ENCODE measurements around the gene FHL3. TPM values are rescaled to one million over a fixed set of nuclear protein-coding genes. Genes with fewer than 3 reads are reported as not detected.

FHL3 gene
- total and polyA plus RNA-seq, 2 experiments from 2014 or later, result 28.3 to 49.0 TPM

DNA sequence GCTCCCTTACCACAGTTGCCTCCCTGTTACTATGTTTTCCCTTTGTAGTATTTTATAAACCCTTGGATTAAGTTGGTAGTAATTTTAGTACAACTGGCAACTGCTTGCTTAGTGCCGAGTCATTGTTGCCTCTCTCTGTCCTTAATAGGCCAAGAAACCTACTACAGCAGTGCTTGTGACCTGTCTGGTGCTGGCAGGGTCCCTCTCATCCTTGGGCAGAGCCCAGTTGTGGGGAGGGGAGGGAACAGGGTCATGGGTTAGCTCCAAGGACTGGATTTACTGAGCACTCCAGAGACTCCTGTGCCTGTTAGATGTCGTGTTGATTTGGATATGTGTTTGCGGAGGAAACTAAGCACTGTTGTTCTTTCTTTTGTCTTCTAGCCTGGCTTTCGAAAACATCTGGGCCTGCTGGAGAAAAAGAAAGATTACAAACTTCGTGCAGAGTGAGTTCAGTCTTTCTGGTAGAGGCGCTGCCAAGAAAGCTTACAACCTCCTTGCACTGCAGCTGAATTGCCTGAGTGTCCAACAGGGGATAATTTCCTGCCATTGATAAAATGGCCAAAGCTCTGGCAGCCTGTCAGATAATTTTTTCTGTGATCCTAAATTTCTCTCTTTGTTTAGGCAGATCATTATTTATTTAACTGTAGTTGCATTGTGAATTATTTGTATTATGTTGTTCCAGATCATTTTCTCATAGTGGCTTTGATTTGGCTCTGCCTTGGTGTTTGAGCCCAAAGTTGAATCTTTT is 10.8 kb upstream of the FHL3 start:
- ATAC-seq, result no peak
- H3F3A ChIP-seq (replicated peaks; ENCODE audit: low read depth), result peaks cover 34% of the 10 kb centered on the region
- peaks cover 61% of the 10 kb centered on the region for H3K79me2 ChIP-seq (replicated peaks; ENCODE audit: insufficient read depth)
- Mint-ChIP-seq H3K4me3 (no peak overlapping the region), H3K4me1 (peaks cover 8% of the 10 kb centered on the region), H3K27me3 (ENCODE audit: insufficient read depth, low read depth, poor library complexity) (peaks cover 11% of the 10 kb centered on the region), H3K27ac (peak overlapping the region; percentile 94), H3K9me3 (peaks cover 4% of the 10 kb centered on the region; the same call in 2 of the 3 replicates), H3K36me3 (ENCODE audit: low read depth) (peaks cover 71% of the 10 kb centered on the region)
- H3K4me3 ChIP-seq, result no peak overlapping the region
- no peak overlapping the region for H2AFZ ChIP-seq
- H3K9me2 ChIP-seq (ENCODE audit: insufficient read depth), result no peaks in the 10 kb centered on the region; the same call in 1 of the 2 replicates
- H3K27me3 ChIP-seq (ENCODE audit: insufficient read depth), result no peaks in the 10 kb centered on the region
- no peak for DNase-seq (ENCODE audit: low spot score)
- H3K4me2 ChIP-seq, result no peak overlapping the region
- H3K27ac ChIP-seq (ENCODE audit: low read depth), result no peak overlapping the region; the same call in 1 of the 2 replicates
- H4K20me1 ChIP-seq (replicated peaks; ENCODE audit: insufficient read depth), result peaks cover 28% of the 10 kb centered on the region
- H3K36me3 ChIP-seq (ENCODE audit: insufficient read depth), result peaks cover 36% of the 10 kb centered on the region
- peaks cover 12% of the 10 kb centered on the region for H3K4me1 ChIP-seq (ENCODE audit: insufficient read depth)
- no peak for TF ChIP-seq ZNF331 (CRISPR knock-in tag; IDR thresholded peaks at IDR 0.05; ENCODE audit: low read depth)
- TF ChIP-seq, protein P1, sequence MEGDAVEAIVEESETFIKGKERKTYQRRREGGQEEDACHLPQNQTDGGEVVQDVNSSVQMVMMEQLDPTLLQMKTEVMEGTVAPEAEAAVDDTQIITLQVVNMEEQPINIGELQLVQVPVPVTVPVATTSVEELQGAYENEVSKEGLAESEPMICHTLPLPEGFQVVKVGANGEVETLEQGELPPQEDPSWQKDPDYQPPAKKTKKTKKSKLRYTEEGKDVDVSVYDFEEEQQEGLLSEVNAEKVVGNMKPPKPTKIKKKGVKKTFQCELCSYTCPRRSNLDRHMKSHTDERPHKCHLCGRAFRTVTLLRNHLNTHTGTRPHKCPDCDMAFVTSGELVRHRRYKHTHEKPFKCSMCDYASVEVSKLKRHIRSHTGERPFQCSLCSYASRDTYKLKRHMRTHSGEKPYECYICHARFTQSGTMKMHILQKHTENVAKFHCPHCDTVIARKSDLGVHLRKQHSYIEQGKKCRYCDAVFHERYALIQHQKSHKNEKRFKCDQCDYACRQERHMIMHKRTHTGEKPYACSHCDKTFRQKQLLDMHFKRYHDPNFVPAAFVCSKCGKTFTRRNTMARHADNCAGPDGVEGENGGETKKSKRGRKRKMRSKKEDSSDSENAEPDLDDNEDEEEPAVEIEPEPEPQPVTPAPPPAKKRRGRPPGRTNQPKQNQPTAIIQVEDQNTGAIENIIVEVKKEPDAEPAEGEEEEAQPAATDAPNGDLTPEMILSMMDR (conservative IDR thresholded peaks at IDR 0.05; ENCODE audit: low read depth in 2 of 2), result no peak
- no peak for TF ChIP-seq CREB1 (CRISPR knock-in tag; IDR thresholded peaks at IDR 0.05; ENCODE audit: low read depth)
- TF ChIP-seq, protein P2, sequence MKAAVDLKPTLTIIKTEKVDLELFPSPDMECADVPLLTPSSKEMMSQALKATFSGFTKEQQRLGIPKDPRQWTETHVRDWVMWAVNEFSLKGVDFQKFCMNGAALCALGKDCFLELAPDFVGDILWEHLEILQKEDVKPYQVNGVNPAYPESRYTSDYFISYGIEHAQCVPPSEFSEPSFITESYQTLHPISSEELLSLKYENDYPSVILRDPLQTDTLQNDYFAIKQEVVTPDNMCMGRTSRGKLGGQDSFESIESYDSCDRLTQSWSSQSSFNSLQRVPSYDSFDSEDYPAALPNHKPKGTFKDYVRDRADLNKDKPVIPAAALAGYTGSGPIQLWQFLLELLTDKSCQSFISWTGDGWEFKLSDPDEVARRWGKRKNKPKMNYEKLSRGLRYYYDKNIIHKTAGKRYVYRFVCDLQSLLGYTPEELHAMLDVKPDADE (IDR thresholded peaks at IDR 0.05), result no peak
- TF ChIP-seq EZH2phosphoT487 (IDR thresholded peaks at IDR 0.05; ENCODE audit: unreplicated experiment), result no peak
- TF ChIP-seq, protein P3, sequence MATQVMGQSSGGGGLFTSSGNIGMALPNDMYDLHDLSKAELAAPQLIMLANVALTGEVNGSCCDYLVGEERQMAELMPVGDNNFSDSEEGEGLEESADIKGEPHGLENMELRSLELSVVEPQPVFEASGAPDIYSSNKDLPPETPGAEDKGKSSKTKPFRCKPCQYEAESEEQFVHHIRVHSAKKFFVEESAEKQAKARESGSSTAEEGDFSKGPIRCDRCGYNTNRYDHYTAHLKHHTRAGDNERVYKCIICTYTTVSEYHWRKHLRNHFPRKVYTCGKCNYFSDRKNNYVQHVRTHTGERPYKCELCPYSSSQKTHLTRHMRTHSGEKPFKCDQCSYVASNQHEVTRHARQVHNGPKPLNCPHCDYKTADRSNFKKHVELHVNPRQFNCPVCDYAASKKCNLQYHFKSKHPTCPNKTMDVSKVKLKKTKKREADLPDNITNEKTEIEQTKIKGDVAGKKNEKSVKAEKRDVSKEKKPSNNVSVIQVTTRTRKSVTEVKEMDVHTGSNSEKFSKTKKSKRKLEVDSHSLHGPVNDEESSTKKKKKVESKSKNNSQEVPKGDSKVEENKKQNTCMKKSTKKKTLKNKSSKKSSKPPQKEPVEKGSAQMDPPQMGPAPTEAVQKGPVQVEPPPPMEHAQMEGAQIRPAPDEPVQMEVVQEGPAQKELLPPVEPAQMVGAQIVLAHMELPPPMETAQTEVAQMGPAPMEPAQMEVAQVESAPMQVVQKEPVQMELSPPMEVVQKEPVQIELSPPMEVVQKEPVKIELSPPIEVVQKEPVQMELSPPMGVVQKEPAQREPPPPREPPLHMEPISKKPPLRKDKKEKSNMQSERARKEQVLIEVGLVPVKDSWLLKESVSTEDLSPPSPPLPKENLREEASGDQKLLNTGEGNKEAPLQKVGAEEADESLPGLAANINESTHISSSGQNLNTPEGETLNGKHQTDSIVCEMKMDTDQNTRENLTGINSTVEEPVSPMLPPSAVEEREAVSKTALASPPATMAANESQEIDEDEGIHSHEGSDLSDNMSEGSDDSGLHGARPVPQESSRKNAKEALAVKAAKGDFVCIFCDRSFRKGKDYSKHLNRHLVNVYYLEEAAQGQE (IDR thresholded peaks at IDR 0.05; ENCODE audit: unreplicated experiment), result no peak
- no peak for TF ChIP-seq NANOG (IDR thresholded peaks at IDR 0.05; ENCODE audit: borderline replicate concordance)
- no peak for TF ChIP-seq ZNF114 (CRISPR knock-in tag; IDR thresholded peaks at IDR 0.05)
- TF ChIP-seq POLR2AphosphoS5 (IDR thresholded peaks at IDR 0.05; ENCODE audit: low read depth), result no peak
- no peak for TF ChIP-seq JUNB (IDR thresholded peaks at IDR 0.05; ENCODE audit: unreplicated experiment)
- no peak for TF ChIP-seq STAT1 (IDR thresholded peaks at IDR 0.05; ENCODE audit: unreplicated experiment)
- TF ChIP-seq, protein P4, sequence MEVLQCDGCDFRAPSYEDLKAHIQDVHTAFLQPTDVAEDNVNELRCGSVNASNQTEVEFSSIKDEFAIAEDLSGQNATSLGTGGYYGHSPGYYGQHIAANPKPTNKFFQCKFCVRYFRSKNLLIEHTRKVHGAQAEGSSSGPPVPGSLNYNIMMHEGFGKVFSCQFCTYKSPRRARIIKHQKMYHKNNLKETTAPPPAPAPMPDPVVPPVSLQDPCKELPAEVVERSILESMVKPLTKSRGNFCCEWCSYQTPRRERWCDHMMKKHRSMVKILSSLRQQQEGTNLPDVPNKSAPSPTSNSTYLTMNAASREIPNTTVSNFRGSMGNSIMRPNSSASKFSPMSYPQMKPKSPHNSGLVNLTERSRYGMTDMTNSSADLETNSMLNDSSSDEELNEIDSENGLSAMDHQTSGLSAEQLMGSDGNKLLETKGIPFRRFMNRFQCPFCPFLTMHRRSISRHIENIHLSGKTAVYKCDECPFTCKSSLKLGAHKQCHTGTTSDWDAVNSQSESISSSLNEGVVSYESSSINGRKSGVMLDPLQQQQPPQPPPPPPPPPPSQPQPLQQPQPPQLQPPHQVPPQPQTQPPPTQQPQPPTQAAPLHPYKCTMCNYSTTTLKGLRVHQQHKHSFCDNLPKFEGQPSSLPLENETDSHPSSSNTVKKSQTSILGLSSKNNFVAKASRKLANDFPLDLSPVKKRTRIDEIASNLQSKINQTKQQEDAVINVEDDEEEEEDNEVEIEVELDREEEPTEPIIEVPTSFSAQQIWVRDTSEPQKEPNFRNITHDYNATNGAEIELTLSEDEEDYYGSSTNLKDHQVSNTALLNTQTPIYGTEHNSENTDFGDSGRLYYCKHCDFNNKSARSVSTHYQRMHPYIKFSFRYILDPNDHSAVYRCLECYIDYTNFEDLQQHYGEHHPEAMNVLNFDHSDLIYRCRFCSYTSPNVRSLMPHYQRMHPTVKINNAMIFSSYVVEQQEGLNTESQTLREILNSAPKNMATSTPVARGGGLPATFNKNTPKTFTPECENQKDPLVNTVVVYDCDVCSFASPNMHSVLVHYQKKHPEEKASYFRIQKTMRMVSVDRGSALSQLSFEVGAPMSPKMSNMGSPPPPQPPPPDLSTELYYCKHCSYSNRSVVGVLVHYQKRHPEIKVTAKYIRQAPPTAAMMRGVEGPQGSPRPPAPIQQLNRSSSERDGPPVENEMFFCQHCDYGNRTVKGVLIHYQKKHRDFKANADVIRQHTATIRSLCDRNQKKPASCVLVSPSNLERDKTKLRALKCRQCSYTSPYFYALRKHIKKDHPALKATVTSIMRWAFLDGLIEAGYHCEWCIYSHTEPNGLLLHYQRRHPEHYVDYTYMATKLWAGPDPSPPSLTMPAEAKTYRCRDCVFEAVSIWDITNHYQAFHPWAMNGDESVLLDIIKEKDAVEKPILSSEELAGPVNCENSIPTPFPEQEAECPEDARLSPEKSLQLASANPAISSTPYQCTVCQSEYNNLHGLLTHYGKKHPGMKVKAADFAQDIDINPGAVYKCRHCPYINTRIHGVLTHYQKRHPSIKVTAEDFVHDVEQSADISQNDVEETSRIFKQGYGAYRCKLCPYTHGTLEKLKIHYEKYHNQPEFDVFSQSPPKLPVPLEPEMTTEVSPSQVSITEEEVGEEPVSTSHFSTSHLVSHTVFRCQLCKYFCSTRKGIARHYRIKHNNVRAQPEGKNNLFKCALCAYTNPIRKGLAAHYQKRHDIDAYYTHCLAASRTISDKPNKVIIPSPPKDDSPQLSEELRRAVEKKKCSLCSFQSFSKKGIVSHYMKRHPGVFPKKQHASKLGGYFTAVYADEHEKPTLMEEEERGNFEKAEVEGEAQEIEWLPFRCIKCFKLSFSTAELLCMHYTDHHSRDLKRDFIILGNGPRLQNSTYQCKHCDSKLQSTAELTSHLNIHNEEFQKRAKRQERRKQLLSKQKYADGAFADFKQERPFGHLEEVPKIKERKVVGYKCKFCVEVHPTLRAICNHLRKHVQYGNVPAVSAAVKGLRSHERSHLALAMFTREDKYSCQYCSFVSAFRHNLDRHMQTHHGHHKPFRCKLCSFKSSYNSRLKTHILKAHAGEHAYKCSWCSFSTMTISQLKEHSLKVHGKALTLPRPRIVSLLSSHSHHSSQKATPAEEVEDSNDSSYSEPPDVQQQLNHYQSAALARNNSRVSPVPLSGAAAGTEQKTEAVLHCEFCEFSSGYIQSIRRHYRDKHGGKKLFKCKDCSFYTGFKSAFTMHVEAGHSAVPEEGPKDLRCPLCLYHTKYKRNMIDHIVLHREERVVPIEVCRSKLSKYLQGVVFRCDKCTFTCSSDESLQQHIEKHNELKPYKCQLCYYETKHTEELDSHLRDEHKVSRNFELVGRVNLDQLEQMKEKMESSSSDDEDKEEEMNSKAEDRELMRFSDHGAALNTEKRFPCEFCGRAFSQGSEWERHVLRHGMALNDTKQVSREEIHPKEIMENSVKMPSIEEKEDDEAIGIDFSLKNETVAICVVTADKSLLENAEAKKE (CRISPR knock-in tag; IDR thresholded peaks at IDR 0.05), result no peak
- TF ChIP-seq EZH2 (IDR thresholded peaks at IDR 0.05; ENCODE audit: low read depth, unreplicated experiment), result no peak

Data from GM23338 (cell line).